Parathyroid adenoma (tissue), 2 donors: ENCODE measurements around the gene STAMBPL1.

Experiments used
- H2AFZ ChIP-seq: fragments of 300-600 bp; sonication (generic); one replicate; pipeline ENCODE4 v1.7.0; 2017; ENCODE audit warnings: antibody characterized with exemption, mild to moderate bottlenecking
- H3K27ac ChIP-seq: fragments of 300-600 bp; sonication (generic); one replicate; pipeline ENCODE4 v1.7.0; 2017
- H3K27me3 ChIP-seq: fragments of 300-600 bp; sonication (generic); one replicate; pipeline ENCODE4 v1.7.0; 2017; ENCODE audit warnings: low read length; ENCODE audit not compliant: control insufficient read depth, insufficient read depth
- H3K36me3 ChIP-seq: fragments of 300-600 bp; sonication (generic); one replicate; pipeline ENCODE4 v1.7.0; 2017; ENCODE audit warnings: low read length; ENCODE audit not compliant: control insufficient read depth, insufficient read depth
- H3K4me1 ChIP-seq: fragments of 300-600 bp; sonication (generic); one replicate; pipeline ENCODE4 v1.7.0; 2017; ENCODE audit warnings: control low read depth
- H3K4me2 ChIP-seq: fragments of 300-600 bp; sonication (generic); one replicate; pipeline ENCODE4 v1.7.0; 2017; ENCODE audit warnings: low read length
- H3K4me3 ChIP-seq: fragments of 300-600 bp; sonication (generic); one replicate; pipeline ENCODE4 v1.7.0; 2017; ENCODE audit warnings: low read depth, low read length
- H3K79me2 ChIP-seq: fragments of 300-600 bp; sonication (generic); one replicate; pipeline ENCODE4 v1.7.0; 2017; ENCODE audit warnings: control low read depth
- H3K9ac ChIP-seq: fragments of 300-600 bp; sonication (generic); one replicate; pipeline ENCODE4 v1.7.0; 2017; ENCODE audit warnings: mild to moderate bottlenecking
- H3K9me3 ChIP-seq: fragments of 300-600 bp; sonication (generic); one replicate; pipeline ENCODE4 v1.7.0; 2017; ENCODE audit warnings: low read length; ENCODE audit not compliant: control insufficient read depth
- CTCF ChIP-seq: fragments of 300-600 bp; sonication (generic); IDR thresholded peaks from one replicate; pipeline ENCODE4 v1.7.0; 2017; ENCODE audit warnings: antibody characterized with exemption, mild to moderate bottlenecking
- donor health status: primary hyperparathyroidism.

Gene STAMBPL1

GRCh38 chr10:88906921-88907320, 26.9 kb downstream of the STAMBPL1 start:
- no peaks in the 10 kb centered on the region for H3K4me1 ChIP-seq
- H3K36me3 ChIP-seq, result no peaks in the 10 kb centered on the region

GRCh38 chr10:88908194-88908593, 28.1 kb downstream of the STAMBPL1 start:
- H3K9me3 ChIP-seq, result no peaks in the 10 kb centered on the region
- no peaks in the 10 kb centered on the region for H3K36me3 ChIP-seq
- no peak overlapping the region for H3K9ac ChIP-seq
- TF ChIP-seq CTCF, result no peak
- H3K27ac ChIP-seq, result no peak overlapping the region
- no peak overlapping the region for H3K4me2 ChIP-seq
- H3K4me1 ChIP-seq, result no peaks in the 10 kb centered on the region
- H3K27me3 ChIP-seq, result no peaks in the 10 kb centered on the region
- H3K4me3 ChIP-seq, result no peak overlapping the region
- H3K79me2 ChIP-seq, result no peaks in the 10 kb centered on the region
- H2AFZ ChIP-seq, result no peak overlapping the region

More at GRCh38 chr10:88906921-88907320, 26.9 kb downstream of the STAMBPL1 start:
- no peak overlapping the region for H3K9ac ChIP-seq
- no peak overlapping the region for H2AFZ ChIP-seq
- H3K9me3 ChIP-seq, result no peaks in the 10 kb centered on the region
- H3K27ac ChIP-seq, result no peak overlapping the region
- no peaks in the 10 kb centered on the region for H3K79me2 ChIP-seq
- H3K4me2 ChIP-seq, result no peak overlapping the region
- H3K4me3 ChIP-seq, result no peak overlapping the region
- no peaks in the 10 kb centered on the region for H3K27me3 ChIP-seq
- no peak for TF ChIP-seq CTCF

GRCh38 chr10:88911116-88911515, 31.1 kb downstream of the STAMBPL1 start:
- H3K9ac ChIP-seq, result no peak overlapping the region
- H3K4me2 ChIP-seq, result no peak overlapping the region
- H3K36me3 ChIP-seq, result no peaks in the 10 kb centered on the region
- H3K4me3 ChIP-seq, result no peak overlapping the region
- H3K27ac ChIP-seq, result no peak overlapping the region
- no peaks in the 10 kb centered on the region for H3K27me3 ChIP-seq
- no peaks in the 10 kb centered on the region for H3K9me3 ChIP-seq
- H3K79me2 ChIP-seq, result no peaks in the 10 kb centered on the region
- H2AFZ ChIP-seq, result no peak overlapping the region
- no peaks in the 10 kb centered on the region for H3K4me1 ChIP-seq
- no peak for TF ChIP-seq CTCF

GRCh38 chr10:88911851-88912250, 31.8 kb downstream of the STAMBPL1 start:
- Histone ChIP-seq H3K4me2 (no peak overlapping the region), H3K4me3 (no peak overlapping the region), H3K27ac (no peak overlapping the region), H2AFZ (no peak overlapping the region), H3K9ac (no peak overlapping the region), H3K79me2 (no peaks in the 10 kb centered on the region), H3K27me3 (no peaks in the 10 kb centered on the region), H3K4me1 (no peaks in the 10 kb centered on the region), H3K36me3 (no peaks in the 10 kb centered on the region), H3K9me3 (no peaks in the 10 kb centered on the region)
- no peak for TF ChIP-seq CTCF

GRCh38 chr10:88913127-88913526, 33.1 kb downstream of the STAMBPL1 start:
- Histone ChIP-seq H3K9me3 (no peaks in the 10 kb centered on the region), H3K4me2 (no peak overlapping the region), H3K27ac (no peak overlapping the region), H3K4me3 (no peak overlapping the region), H3K4me1 (no peaks in the 10 kb centered on the region), H3K27me3 (no peaks in the 10 kb centered on the region), H3K9ac (no peak overlapping the region), H2AFZ (no peak overlapping the region), H3K79me2 (no peaks in the 10 kb centered on the region), H3K36me3 (no peaks in the 10 kb centered on the region)
- TF ChIP-seq CTCF, result no peak
